Measurements from ENCODE around the gene NIN. TPM values are rescaled to one million over a fixed set of nuclear protein-coding genes. Genes with fewer than 3 reads are reported as not detected.

Gene NIN
- total RNA-seq, 3 donors from 2014 or later (not counting 1 experiment from before 2014, with no cell fraction given), result 90.8 to 127 (median 118) TPM

DNA sequence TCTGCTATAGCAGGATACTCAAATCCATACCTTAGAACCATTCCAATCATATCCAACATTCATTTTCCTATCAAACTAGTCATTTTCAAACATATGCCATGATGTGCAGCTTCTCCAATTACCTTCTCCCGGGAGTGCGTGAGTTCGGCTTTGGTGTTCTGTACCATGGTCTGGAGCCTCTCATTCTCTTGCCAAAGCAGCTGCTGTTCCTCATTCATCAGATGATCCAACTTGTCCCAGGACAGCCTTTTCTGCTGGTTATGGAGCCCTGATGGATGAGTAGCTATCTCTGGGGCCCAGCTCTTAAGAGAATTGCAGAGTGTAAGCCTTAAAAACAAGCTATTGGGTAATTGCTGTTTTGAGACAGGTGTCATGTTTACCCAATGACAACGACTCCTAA is 91.8 kb downstream of the NIN start:
- H3K4me3 Mint-ChIP-seq, result no peak overlapping the region
- WGBS (ENCODE audit: insufficient coverage), result 100% methylated on average over 3 of the region's 4 CpGs
- H3K27ac Mint-ChIP-seq, result peak overlapping the region; percentile 48 to 64
- Histone ChIP-seq H3K4me1 (ENCODE audit: control insufficient read depth, insufficient read depth, low read length) (no peaks in the 10 kb centered on the region), H3K4me3 (ENCODE audit: low read length) (no peak overlapping the region), H3K36me3 (ENCODE audit: control insufficient read depth, insufficient read depth, low read length) (peaks cover 75% of the 10 kb centered on the region), H3K27me3 (ENCODE audit: control insufficient read depth, insufficient read depth, low read length) (no peaks in the 10 kb centered on the region), H3K27ac (ENCODE audit: low read length) (no peak overlapping the region), H3K9me3 (ENCODE audit: control insufficient read depth, insufficient read depth, low read length) (no peaks in the 10 kb centered on the region)
- no peaks in the 10 kb centered on the region for H3K4me1 Mint-ChIP-seq
- H3K36me3 Mint-ChIP-seq, result peaks cover 23% of the 10 kb centered on the region
- ATAC-seq (no peak), DNase-seq (no peak)
- intact Hi-C loops (cut with micrococcal nuclease), result no loop called here
- H3K27me3 Mint-ChIP-seq (ENCODE audit: low read depth in 2 of 2), result no peaks in the 10 kb centered on the region
- no peaks in the 10 kb centered on the region for H3K9me3 Mint-ChIP-seq
- TF ChIP-seq, protein P1, sequence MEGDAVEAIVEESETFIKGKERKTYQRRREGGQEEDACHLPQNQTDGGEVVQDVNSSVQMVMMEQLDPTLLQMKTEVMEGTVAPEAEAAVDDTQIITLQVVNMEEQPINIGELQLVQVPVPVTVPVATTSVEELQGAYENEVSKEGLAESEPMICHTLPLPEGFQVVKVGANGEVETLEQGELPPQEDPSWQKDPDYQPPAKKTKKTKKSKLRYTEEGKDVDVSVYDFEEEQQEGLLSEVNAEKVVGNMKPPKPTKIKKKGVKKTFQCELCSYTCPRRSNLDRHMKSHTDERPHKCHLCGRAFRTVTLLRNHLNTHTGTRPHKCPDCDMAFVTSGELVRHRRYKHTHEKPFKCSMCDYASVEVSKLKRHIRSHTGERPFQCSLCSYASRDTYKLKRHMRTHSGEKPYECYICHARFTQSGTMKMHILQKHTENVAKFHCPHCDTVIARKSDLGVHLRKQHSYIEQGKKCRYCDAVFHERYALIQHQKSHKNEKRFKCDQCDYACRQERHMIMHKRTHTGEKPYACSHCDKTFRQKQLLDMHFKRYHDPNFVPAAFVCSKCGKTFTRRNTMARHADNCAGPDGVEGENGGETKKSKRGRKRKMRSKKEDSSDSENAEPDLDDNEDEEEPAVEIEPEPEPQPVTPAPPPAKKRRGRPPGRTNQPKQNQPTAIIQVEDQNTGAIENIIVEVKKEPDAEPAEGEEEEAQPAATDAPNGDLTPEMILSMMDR (IDR thresholded peaks at IDR 0.05), result no peak

DNA sequence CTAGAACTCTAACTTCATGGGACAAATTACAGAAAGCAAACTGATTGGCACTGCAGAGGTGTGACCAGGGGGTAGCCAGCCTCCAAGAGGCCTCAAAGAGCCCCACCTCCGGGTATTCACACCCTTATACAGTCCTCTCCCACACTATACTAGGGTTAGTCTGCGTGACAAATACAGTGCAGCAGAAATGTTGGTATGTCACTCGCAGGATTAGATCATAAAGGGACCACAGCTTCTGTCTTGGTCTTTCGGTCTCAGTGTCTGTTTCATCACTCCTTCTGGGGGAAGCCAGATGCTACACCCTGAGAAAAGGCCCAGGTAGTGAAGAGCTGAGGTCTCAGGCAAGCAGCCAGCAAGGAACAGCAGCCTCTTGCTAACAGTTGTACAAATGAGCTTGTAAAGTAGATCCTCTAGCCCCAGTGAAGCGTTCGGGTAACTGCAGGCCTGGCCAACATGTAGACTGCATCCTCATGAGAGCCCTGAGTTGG is 94.0 kb downstream of the NIN start:
- DNase-seq (peak in 1 of 2 donors; percentile 31), ATAC-seq (peak; percentile 42 to 56 (median 55))
- Mint-ChIP-seq H3K4me3 (no peak overlapping the region), H3K36me3 (peaks cover 16% of the 10 kb centered on the region), H3K27ac (no peak overlapping the region), H3K27me3 (ENCODE audit: low read depth in 2 of 2) (no peaks in the 10 kb centered on the region), H3K4me1 (no peaks in the 10 kb centered on the region), H3K9me3 (no peaks in the 10 kb centered on the region)
- no peaks in the 10 kb centered on the region for H3K4me1 ChIP-seq (ENCODE audit: control insufficient read depth, insufficient read depth, low read length)
- TF ChIP-seq, protein P1 (IDR thresholded peaks at IDR 0.05), result no peak
- no peaks in the 10 kb centered on the region for H3K9me3 ChIP-seq (ENCODE audit: control insufficient read depth, insufficient read depth, low read length)
- intact Hi-C loops (cut with micrococcal nuclease), result no loop called here
- H3K27me3 ChIP-seq (ENCODE audit: control insufficient read depth, insufficient read depth, low read length), result no peaks in the 10 kb centered on the region
- peaks cover 69% of the 10 kb centered on the region for H3K36me3 ChIP-seq (ENCODE audit: control insufficient read depth, insufficient read depth, low read length)
- 76% methylated on average over 6 of the region's 6 CpGs for WGBS (ENCODE audit: insufficient coverage)
- no peak overlapping the region for H3K4me3 ChIP-seq (ENCODE audit: low read length)
- no peak overlapping the region for H3K27ac ChIP-seq (ENCODE audit: low read length)

- no peaks in the 10 kb centered on the region for H3K4me1 Mint-ChIP-seq
- H3K9me3 ChIP-seq (ENCODE audit: control insufficient read depth, insufficient read depth, low read length), result no peaks in the 10 kb centered on the region
Measured at GRCh38 chr14:50734950-50735695, 95.8 kb downstream of the NIN start.

More at GRCh38 chr14:50734950-50735695, 95.8 kb downstream of the NIN start:
- no peaks in the 10 kb centered on the region for H3K27me3 Mint-ChIP-seq (ENCODE audit: low read depth in 2 of 2)
- intact Hi-C loops (cut with micrococcal nuclease), result no loop called here
- TF ChIP-seq, protein P1 (IDR thresholded peaks at IDR 0.05), result no peak
- H3K4me1 ChIP-seq (ENCODE audit: control insufficient read depth, insufficient read depth, low read length), result no peaks in the 10 kb centered on the region
- H3K36me3 Mint-ChIP-seq, result peaks cover 20% of the 10 kb centered on the region
- H3K36me3 ChIP-seq (ENCODE audit: control insufficient read depth, insufficient read depth, low read length), result peaks cover 68% of the 10 kb centered on the region
- no peak overlapping the region for H3K4me3 ChIP-seq (ENCODE audit: low read length)
- H3K4me3 Mint-ChIP-seq, result no peak overlapping the region
- no peak overlapping the region for H3K27ac ChIP-seq (ENCODE audit: low read length)
- no peaks in the 10 kb centered on the region for H3K27me3 ChIP-seq (ENCODE audit: control insufficient read depth, insufficient read depth, low read length)
- 93% methylated on average over 3 of the region's 4 CpGs for WGBS (ENCODE audit: insufficient coverage)
- no peaks in the 10 kb centered on the region for H3K9me3 Mint-ChIP-seq
- H3K27ac Mint-ChIP-seq, result no peak overlapping the region
- DNase-seq (no peak), ATAC-seq (no peak)
